DND-41 (cell line): ENCODE data around the gene IQGAP2.

ENCODE experiments used
- ATAC-seq: fragments of 200-7000 bp; cut with Tn5 transposase; 3 replicates; pipeline ENCODE4 v1.9.1; 2021; ENCODE audit warnings: low read depth; ENCODE audit not compliant: insufficient read depth
- DNase-seq: peaks from one replicate; pipeline ENCODE4 v3.0.0-alpha.2; 2020
- H2AFZ ChIP-seq: 2 replicates; pipeline ENCODE4 v1.6.0; 2012; ENCODE audit warnings: low read depth, low read length
- H3K27ac ChIP-seq: 2 replicates; pipeline ENCODE4 v1.5.1; 2012; ENCODE audit warnings: low read length, inconsistent platforms
- H3K27me3 ChIP-seq: fragments of 200-600 bp; sonication (generic); 2 replicates; pipeline ENCODE4 v1.6.0; 2012; ENCODE audit warnings: low read length, mild to moderate bottlenecking, inconsistent platforms; ENCODE audit not compliant: insufficient read depth, poor library complexity
- H3K36me3 ChIP-seq: 2 replicates; pipeline ENCODE4 v1.5.1; 2012; ENCODE audit warnings: low read length, inconsistent platforms; ENCODE audit not compliant: insufficient read depth
- H3K4me1 ChIP-seq: 2 replicates; pipeline ENCODE4 v1.5.1; 2012; ENCODE audit warnings: mild to moderate bottlenecking, low read length; ENCODE audit not compliant: insufficient read depth
- H3K4me2 ChIP-seq: 2 replicates; pipeline ENCODE4 v1.6.0; 2012; ENCODE audit warnings: mild to moderate bottlenecking, moderate library complexity, low read length, inconsistent platforms; ENCODE audit not compliant: insufficient read depth
- H3K4me3 ChIP-seq, 2 experiments: fragments of 200-600 bp in 1 of 2; shearing (Covaris generic) in 1 of 2; 2 replicates each; pipeline ENCODE4 v1.5.1; 2012 to 2016; ENCODE audit warnings: inconsistent platforms in 2 of 2, low read length in 2 of 2, mild to moderate bottlenecking in 2 of 2, low read depth in 1 of 2, moderate library complexity in 1 of 2
- H3K79me2 ChIP-seq: 2 replicates; pipeline ENCODE4 v1.6.0; 2012; ENCODE audit warnings: low read length, inconsistent platforms; ENCODE audit not compliant: insufficient read depth
- H3K9ac ChIP-seq: 2 replicates; pipeline ENCODE4 v1.6.0; 2012; ENCODE audit warnings: low read depth, mild to moderate bottlenecking, inconsistent platforms, low read length, moderate library complexity
- H3K9me3 ChIP-seq: 2 replicates; pipeline ENCODE4 v1.5.1; 2012; ENCODE audit warnings: low read length, moderate library complexity, mild to moderate bottlenecking, inconsistent platforms; ENCODE audit not compliant: insufficient read depth, severe bottlenecking
- H4K20me1 ChIP-seq: 2 replicates; pipeline ENCODE4 v1.6.0; 2012; ENCODE audit warnings: low read length; ENCODE audit not compliant: insufficient read depth
- CTCF ChIP-seq: IDR thresholded peaks from 2 replicates; pipeline ENCODE4 v1.5.1; 2012; ENCODE audit warnings: borderline replicate concordance, low read length, moderate library complexity, mild to moderate bottlenecking; ENCODE audit not compliant: poor library complexity, severe bottlenecking; ENCODE audit errors: extremely low read depth
- EZH2 ChIP-seq: IDR thresholded peaks from 3 replicates; pipeline ENCODE4 v1.6.1; 2012; ENCODE audit warnings: borderline replicate concordance, low read depth, mild to moderate bottlenecking, moderate library complexity, low read length, inconsistent platforms; ENCODE audit not compliant: severe bottlenecking

The IQGAP2 gene

GRCh38 chr5:76542241-76542640 is 139.2 kb downstream of the IQGAP2 start:
- Histone ChIP-seq H3K4me3 (no peak overlapping the region), H3K9me3 (no peaks in the 10 kb centered on the region)

GRCh38 chr5:76542887-76543690 is 140.0 kb downstream of the IQGAP2 start:
- no peak overlapping the region for H3K27ac ChIP-seq

More at GRCh38 chr5:76542241-76542640, 139.2 kb downstream of the IQGAP2 start:
- ATAC-seq: no peak
- Histone ChIP-seq H3K36me3 (no peaks in the 10 kb centered on the region), H3K9ac (no peak overlapping the region), H3K27ac (no peak overlapping the region), H4K20me1 (no peaks in the 10 kb centered on the region), H3K79me2 (no peaks in the 10 kb centered on the region), H2AFZ (no peak overlapping the region), H3K4me2 (no peak overlapping the region), H3K4me1 (no peaks in the 10 kb centered on the region; the same call in 1 of the 2 replicates), H3K27me3 (no peaks in the 10 kb centered on the region)
- TF ChIP-seq CTCF (no peak), EZH2 (no peak)
- no peak for DNase-seq

GRCh38 chr5:76544268-76544926 is 141.3 kb downstream of the IQGAP2 start:
- Histone ChIP-seq H3K9me3 (no peaks in the 10 kb centered on the region), H4K20me1 (no peaks in the 10 kb centered on the region), H3K9ac (no peak overlapping the region), H3K27ac (no peak overlapping the region), H3K79me2 (no peaks in the 10 kb centered on the region), H3K4me1 (peaks cover 2% of the 10 kb centered on the region; the same call in 1 of the 2 replicates), H3K36me3 (no peaks in the 10 kb centered on the region), H2AFZ (no peak overlapping the region), H3K27me3 (no peaks in the 10 kb centered on the region), H3K4me3 (no peak overlapping the region), H3K4me2 (no peak overlapping the region)
- TF ChIP-seq EZH2: no peak
- TF ChIP-seq CTCF: peak; percentile 43
- DNase-seq: no peak
- ATAC-seq: no peak

More at GRCh38 chr5:76542887-76543690, 140.0 kb downstream of the IQGAP2 start:
- Histone ChIP-seq H3K4me3 (no peak overlapping the region), H3K79me2 (no peaks in the 10 kb centered on the region), H3K9ac (no peak overlapping the region), H3K27me3 (no peaks in the 10 kb centered on the region), H3K36me3 (no peaks in the 10 kb centered on the region), H4K20me1 (no peaks in the 10 kb centered on the region), H2AFZ (no peak overlapping the region), H3K4me2 (no peak overlapping the region), H3K9me3 (no peaks in the 10 kb centered on the region), H3K4me1 (peaks cover 2% of the 10 kb centered on the region; the same call in 1 of the 2 replicates)
- DNase-seq (no peak), ATAC-seq (peak; percentile 12; the same call in 1 of the 3 replicates)
- TF ChIP-seq EZH2 (no peak), CTCF (no peak)
